Tibial nerve (tissue), 4 donors: ENCODE measurements around the gene GRID1.

Source experiments
- CTCF ChIP-seq, 5 experiments: fragments of 200-600 bp in 3 of 5; fragments of 450-650 bp in 2 of 5; sonication (generic) in 3 of 5; IDR thresholded peaks; one replicate each; pipeline ENCODE4 v1.5.1; 2016 to 2019; ENCODE audit warnings: antibody characterized with exemption in 5 of 5, mild to moderate bottlenecking in 3 of 5, moderate library complexity in 2 of 5
- EP300 ChIP-seq, 2 donors: sonication (generic); formaldehyde crosslinking; IDR thresholded peaks; one replicate each; pipeline ENCODE4 v1.6.1; 2017; ENCODE audit warnings: antibody characterized with exemption in 2 of 2, mild to moderate bottlenecking in 1 of 2

GRCh38 chr10:86204421-86205305 lies 161.9 kb downstream of the GRID1 start:
- TF ChIP-seq CTCF (IDR thresholded peaks at IDR 0.05) (no peak), EP300 (IDR thresholded peaks at IDR 0.05) (no peak)
